Activated CD8-positive, alpha-beta memory T cell treated with anti-CD3 and anti-CD28 coated beads for 4 hours (primary cell): ENCODE measurements around the gene SLC37A4.
"Not testable (repeated sequence)": the region's sequence is repeated elsewhere in the genome, so short reads cannot be mapped to it uniquely, and the experiment has no call there.

Experiments
- DNase-seq, 2 donors: peaks; one replicate each; pipeline ENCODE4 v3.0.0-alpha.2; 2020; ENCODE audit warnings: low read depth in 2 of 2

Gene SLC37A4

DNA sequence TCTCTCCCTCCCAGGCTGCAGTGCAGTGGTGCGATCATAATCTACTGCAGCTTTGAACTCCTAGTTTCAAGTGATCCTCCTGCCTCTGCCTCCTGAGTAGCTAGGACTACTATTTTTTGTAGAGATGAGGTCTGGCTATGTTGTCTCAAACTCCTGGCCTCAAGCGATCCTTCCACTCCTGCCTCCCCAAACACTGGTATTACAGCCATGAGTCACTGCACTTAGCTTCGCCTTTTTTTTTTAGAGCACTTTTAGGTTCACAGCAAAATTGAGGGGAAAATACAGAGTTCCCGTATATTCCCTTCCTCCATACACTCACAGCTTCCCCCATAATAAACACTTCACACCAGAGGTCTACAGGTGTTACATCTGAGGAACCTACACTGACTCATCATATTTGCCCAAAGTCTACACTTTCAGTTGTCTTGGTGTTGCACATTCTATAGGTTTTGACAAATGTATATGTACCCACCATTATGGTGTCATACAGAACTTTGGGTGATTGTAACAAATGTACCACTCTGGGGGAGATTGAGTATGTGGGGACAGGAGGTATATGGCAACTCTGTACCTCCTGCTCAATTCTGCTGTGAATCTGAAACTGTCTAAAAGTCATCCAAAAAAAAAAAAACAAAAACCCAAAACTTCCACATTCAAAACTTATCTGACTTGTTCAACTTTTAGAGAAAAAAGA, 11.3 kb upstream of the SLC37A4 start:
- no peak for DNase-seq

DNA sequence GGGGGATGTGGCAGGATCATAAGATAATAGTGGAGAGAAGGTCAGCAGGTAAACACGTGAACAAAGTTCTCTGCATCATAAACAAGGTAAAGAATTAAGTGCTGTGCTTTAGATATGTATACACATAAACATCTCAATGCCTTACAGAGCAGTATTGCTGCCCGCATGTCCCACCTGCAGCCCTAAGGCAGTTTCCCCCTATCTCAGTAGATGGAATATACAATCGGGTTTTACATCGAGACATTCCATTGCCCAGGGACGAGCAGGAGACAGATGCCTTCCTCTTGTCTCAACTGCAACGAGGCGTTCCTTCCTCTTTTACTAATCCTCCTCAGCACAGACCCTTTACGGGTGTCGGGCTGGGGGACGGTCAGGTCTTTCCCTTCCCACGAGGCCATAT, 8.8 kb upstream of the SLC37A4 start:
- not testable (repeated sequence) for DNase-seq

DNA sequence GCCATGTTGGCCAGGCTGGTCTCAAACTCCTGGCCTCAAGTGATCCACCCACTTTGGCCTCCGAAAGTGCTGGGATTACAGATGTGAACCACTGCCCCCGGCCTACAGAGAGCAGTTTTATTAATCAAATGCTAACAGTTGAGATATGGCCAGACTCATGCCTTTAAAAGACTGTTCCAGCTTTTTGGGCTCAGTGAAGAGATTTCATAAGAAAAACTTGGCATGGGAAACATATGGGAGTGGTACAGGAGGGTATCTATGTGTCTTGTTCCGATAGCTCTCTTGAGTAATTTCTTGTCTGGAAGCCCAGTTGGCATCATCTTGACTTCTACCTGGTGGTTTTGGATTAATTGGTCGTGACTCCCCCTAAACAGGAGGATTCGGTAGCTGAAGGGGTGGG, 8.2 kb upstream of the SLC37A4 start:
- DNase-seq: no peak

DNA sequence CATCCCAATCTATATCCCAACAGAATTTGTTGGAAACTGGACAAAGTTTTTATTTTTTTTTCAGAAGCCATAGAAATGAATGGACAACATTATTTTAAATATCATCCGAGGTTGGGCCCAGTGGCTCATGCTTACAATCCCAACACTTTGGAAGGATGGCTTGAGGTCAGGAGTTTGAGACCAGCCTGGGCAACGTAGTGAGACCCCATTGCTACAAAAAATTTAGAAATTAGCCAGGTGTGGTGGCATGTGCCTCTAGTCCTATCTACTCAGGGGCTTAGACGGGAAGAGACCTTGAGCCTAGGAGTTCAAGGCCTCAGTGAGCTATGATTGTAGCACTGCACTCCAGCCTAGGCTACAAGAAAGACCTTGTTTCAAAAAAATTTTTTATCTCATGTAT, 4.1 kb upstream of the SLC37A4 start:
- no peak for DNase-seq

DNA sequence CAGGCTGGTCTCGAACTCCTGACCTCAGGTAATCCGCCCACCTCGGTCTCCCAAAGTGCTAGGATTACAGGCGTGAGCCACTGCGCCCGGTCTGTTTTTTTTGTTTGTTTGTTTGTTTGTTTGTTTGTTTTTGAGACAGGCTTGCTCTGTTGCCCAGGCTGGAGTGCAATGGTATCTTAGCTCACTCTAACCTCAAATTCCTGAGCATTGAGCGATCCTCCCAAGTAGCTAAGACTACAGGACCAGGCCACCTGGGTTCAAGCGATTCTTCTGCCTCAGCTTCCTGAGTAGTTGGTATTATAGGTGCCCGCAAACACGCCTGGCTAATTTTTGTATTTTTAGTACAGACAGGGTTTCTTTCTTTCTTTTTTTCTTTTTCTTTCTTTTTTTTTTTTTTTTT, 2.7 kb upstream of the SLC37A4 start:
- DNase-seq: not testable (repeated sequence)

DNA sequence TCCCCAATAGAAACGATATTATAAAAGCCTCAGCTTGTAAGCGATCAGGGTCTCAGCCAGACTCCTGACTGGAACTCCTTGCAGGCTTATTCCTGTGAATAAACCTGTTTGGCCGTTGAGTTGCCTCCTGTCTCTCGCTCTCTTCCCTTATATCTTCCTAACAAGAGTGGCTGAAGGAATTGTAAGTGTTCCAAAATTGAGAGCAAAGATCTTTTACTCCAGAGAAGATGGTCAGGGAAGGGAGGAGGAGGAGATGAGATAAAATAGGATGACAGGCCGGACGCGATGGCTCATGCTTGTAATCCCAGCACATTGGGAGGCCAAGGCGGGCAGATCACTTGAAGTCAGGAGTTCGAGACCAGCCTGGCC, 1.2 kb upstream of the SLC37A4 start:
- DNase-seq: no peak

DNA sequence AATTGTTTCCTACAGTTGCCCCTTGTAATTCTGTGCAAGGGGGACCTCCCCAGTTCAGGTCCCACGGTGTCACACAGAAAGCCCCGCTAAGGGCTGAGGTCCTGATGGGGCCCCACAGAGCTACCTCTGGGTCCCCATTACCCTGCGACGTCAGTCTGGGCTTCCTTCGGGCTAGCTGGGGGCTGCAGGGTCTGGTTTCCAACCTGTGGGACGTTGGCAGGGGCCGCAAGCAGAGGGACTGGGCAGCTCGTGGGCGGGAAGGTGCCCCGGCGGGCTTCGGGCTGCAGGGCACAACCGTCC, 698 bp downstream of the SLC37A4 start:
- no peak for DNase-seq

DNA sequence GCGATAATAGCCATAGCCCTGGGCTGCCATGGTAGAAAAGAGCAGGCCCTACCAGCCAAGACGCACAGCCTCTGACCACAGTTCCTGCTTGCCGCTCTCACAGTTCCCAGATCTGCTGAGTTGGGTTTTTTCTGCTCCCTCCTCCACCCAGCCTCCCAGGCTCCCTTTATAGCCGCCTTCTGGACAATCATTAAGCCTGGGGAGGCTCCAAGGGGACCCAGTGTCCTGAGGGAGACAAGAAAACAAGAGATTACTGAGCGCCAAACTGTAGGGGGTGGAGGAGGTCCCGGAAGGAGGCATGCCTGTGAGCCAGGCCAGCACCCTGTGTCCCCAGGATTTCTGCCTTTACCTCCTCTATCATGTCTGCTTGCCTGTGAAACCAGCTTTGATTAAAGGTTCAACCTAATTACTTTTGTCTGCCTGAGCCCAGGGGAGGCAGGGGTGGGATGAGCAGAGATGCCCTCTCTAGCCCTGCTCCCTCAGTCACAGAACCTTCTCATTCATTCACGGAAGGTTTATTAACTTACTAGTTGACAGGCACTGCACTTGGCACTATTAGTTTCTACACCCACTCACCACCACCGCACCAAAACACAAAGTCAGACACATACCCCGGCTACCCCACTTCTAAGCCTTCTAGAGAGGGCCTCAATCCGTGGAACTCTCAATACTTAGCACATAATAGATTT, 1.2 kb downstream of the SLC37A4 start:
- DNase-seq: no peak

DNA sequence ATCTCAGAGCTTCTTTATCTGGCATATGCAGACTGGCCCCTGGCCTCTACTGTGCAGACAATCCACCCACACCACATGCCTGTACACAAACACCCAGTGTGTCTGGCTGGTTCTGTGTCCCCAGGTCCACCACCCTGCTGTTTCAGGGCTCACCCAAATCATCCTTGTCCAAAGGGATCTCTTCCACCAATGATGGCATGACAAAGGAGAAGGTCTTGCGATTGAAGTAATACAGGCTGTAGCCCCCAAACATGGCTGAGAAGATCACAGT, 1.7 kb downstream of the SLC37A4 start:
- no peak for DNase-seq

DNA sequence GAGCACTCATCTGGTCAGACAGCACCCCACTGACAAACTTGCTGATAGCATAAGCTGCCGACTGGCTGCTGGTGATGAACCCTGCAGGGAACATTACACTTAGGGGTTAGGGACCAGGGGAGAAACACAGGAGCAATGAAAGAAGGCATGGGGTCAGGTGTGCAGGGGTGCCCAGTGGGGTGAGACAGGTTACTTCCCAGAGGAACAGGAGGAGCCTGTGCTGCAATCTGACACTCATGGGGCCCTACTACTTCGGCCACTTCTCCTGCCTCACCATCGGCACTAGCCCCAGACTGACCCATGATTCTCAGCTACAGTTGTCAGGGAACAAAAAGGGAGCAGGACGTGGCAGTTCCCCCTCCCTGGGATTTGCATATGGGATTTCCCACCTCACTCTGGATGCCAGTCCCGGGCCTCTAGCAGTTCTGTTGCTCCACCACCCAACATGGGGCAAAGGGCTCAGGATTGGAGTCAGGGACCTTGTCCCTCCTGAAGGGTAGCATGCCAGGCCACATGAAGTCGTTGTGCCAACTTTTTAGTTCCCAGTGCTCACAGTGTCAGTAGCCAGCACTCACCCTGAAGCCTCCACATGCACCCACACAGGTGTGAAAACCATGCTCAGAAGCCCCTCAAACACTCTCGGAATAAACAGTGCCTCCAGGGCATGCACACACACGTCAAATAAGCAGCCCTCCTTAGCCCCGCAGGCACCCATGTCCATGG, 2.2 kb downstream of the SLC37A4 start:
- no peak for DNase-seq

DNA sequence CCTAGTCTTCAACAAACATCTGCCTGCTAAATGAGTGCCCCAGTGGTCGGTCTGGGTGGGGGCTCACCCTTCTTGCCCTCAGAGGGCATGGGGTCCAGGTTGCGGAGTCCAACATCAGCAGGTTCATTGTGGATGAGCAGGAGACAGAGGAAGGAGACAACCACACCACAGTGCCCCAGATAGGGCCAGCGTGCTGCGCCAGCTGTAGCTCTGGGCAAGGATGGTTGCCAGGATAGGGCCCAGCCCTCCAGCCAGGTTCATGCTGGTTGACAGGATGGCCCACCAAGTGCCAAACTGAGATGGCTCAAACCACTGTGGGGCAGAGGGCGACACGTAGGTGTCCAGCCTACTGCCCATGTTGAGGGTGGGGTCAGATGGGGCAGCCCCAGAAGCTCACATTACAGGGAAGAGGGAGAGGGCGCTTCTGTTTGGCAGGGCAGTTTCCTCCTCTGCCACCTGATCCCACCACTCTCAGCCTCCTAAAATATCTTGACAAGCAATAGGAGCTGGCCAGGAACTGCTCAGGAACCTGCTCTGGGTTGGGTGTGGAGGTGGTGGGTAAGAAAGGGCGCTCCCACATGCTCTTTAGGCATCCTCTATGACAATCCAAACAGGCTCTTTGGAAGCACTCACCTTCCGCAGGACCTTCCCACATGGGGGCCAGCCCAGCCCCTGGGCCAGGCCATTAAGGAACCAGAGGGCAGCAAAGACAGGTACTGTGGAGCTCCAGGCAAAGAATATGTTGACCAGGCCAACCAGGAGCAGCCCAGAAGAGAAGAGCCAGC, 2.9 kb downstream of the SLC37A4 start:
- no peak for DNase-seq

DNA sequence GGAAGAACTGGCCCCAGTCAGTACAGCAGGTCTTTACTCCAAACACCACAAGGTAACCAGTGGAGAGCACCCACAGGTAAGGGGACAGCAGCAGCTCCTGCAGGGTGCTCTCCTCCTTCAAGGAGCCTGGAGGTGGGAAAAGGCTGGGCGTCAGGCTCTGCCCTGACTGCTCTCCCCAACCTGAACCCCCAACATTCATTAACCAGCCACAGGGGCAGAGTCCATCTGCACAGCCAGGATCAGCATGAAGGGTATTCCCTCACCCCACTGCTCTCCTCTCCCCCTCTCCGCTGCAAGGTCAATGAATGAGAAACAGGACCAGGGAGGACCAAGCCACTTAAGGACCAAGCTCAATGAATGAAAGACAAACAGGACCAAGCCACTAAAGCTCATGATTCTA, 3.7 kb downstream of the SLC37A4 start:
- no peak for DNase-seq

DNA sequence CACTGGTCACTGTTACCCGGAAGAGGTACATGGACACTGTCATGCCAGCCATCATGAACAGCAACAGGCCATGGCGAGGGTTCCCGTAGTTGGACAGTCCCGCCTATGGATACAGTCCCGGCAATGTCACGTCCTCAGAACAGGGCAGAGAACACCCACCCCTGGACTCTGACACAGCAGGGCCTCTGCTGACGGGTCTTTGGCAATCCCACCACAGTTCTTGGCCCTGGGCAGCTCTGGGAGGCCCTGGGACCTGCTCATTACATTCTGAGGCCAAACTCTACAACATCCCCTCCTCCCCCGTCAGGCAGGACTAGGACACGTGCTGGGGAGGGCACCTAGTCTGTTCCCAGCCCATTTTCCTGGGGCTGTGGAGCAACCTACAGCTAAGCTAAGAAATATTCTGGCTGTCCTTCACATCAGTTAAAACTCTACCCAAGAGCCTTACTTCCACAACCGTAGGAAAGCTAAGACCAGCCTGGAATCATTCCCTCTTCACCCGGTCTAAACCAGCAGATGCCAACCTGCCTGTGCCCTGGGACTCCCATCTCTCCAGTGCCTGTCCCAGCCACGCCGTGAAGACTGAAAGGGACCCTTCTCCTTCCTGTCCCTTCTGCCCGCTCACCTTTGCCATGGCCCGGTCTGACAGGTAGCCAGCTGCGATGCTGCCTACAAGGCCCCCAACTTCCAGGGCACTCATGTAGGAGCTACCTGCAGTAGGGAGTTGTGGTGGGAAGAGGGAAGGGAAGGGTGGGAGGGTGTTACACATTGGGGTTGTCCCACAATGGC, 4.5 kb downstream of the SLC37A4 start:
- DNase-seq: no peak

DNA sequence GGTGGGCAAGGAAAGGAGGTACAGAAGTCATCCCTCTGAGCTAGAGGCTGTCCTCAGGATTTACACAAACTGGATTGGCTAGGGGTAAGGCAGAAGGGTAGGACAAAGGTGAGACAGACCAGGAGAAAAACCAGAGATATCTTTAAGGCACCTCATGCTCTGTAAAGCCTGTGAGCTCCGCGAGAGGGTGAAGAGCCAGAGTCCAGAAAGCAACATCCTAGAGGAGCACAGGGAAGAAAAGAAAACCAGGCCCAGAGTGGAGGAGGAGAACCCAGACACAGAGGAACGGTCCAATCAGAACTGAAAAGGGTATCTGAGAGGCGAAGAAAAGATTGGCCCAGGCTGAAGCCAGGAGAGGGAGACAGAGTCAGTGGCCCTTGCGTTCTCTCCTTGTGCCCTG, 5.1 kb downstream of the SLC37A4 start:
- DNase-seq: no peak

DNA sequence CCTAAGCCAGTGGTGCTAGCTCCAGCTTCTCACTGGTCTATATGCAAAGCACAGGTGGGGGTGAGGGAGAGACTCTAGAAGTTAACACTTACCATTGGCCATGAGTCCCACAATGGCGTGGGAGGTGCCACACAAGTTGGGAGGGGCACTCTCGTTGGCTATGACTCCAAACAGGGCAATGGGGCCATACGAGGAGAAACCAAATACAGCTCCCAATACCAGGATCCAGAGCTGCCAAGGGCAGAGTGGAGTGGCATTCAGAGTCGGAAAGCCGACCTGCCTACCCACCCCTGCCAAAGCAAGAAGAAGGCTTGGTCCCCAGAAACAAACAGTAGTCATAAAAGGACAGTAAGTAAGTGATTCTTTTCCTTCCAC, 5.6 kb downstream of the SLC37A4 start:
- DNase-seq: no peak

DNA sequence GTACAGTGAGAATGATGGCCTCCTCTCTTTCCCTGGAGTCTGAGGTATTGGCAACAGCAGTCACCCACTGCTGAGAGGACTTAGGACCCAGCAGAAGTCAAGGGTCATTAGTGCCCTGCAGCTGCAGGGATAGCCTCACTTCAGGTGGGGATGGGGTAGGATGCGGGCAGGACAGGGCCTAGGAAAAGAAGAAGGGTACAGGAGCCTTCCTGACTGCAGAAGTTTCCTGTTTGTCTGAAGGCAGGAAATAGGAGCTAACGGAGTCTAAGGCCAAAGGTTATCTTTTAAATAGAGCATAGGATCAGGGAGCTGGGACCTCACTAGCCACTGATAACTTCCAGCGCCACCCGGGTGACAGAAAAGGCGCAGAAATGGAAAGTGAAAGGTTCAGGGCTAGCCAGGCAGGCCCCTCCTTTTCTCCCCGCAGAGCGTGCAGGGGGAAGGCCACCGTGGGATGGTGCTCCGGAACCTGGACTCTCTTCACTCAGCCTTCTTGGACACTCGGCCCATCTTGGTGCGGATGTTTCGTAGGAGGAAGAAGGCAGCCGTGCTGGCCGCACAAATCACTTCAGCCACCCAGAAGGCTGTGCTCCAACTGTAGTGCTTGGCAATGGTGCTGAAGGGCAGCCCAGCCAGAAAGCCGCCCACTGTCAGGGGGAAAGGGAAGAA, 6.1 kb downstream of the SLC37A4 start:
- DNase-seq: no peak

DNA sequence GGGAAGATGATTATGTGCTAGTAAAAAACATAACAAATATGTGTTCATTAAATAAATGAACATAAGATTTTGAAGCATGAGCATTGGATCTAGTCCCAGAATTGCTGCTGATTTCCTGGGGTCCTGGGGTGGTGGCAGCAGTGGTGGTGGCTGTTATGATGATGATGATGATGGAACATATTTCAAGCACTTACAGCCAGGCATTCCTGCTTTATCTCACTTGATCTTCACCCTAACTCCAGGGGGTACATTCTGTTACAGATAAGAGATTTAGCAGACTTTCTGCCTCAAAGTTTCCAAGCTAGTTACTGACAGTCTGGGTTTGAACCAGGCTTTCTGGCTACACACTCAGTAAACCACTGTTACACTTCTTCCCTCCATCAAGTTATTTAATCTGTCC, 6.9 kb downstream of the SLC37A4 start:
- DNase-seq: no peak

DNA sequence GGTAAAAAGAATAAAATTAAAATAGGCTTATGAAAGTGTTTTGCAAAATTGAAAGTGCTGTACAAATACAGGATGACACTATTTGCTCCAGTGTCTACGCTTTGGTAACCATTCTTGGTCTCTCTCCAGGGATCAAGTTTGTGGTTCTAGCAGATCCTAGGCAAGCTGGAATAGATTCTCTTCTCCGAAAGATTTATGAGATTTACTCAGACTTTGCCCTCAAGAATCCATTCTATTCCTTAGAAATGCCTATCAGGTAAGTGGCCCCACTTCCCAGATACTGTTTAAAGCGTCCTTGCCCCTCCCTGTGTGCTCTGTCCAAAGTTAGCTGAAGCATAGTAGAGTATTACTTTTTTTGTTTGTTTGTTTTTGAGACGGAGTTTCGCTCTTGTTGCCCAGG, 9.0 kb downstream of the SLC37A4 start:
- no peak for DNase-seq

DNA sequence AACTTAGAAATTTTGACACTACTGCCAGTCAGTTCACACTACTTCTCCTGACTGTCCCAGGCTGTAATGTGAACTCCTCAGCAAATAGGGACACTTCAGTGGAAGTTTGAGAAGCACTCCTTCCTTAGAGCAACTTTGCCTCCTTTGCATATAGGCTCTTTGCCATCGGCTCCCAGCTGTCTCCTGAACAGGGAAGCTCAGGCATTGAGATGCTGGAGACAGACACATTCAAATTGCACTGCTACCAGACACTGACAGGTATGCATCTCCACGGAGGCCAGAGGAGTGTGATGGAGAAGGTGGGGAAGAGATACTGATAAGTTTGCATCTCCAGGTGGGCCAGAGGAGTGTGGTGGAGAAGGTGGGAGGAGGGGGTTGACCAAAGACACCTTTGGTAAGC, 10.7 kb downstream of the SLC37A4 start:
- no peak for DNase-seq

DNA sequence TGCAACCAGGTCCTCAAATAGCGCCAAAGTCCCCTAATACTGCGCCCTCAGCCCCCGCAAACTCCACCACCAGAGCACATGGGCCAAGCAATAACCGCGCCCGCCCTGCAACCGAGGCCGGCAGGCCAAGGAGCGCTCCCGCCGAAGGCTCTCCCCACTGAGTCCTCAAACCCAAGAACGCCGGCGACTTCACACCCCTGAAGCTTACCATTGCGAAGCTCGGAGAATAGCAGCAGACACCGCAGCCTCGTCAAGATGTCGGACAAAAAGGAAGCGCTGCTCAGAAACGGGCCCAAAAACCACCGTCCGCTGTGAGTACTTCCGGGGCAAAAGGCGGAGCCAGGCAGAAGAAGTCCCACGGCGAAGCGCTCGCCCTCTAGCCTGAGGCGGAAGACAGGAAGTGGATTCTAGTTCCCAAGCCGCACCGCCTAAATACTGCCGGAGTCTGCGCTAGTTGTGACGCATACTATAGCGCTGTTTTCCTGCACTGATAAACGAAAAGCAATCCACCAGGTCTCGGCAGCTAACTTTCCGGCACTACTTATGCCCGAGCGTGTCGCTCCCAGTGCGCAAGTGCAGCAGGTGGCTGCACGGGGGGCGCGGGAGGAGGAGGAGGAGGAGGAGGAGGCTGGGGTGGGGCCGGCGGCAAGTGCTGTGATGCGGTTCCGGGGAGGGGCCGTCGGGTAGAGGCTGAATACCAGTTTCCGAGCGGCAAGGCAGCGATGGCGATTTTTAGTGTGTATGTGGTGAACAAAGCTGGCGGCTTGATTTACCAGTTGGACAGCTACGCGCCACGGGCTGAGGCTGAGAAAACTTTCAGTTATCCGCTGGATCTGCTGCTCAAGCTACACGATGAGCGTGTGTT, 12.4 kb downstream of the SLC37A4 start, which contains the start of the genes RPS25 and TRAPPC4:
Gene RPS25 (minus strand): TSS at position 270 of the 865 bp plus-strand sequence. CDS start 59 bp downstream, at position 211.
Gene TRAPPC4 (plus strand): TSS at position 693 of the 865 bp plus-strand sequence. CDS start 30 bp downstream, at position 723.
- DNase-seq: peak; percentile 88 to 94
